Spleen (tissue), 7 donors: Measurements from ENCODE around the gene FBXO17.

Source experiments
- CTCF ChIP-seq, 11 experiments: fragments of 200-600 bp in 7 of 11; fragments of 450-650 bp in 4 of 11; sonication (generic) in 4 of 11; IDR thresholded peaks in 8 of 11; conservative IDR thresholded peaks in 3 of 11; 1 replicate in 7 of 11; 2 replicates in 4 of 11; pipeline versions ENCODE4 v1.4.0 to v1.8.0; 2016 to 2021; ENCODE audit warnings: antibody characterized with exemption in 11 of 11, inconsistent platforms in 4 of 11, mild to moderate bottlenecking in 1 of 11
- POLR2A ChIP-seq, 3 donors: fragments of 450-650 bp; IDR thresholded peaks; one replicate each; pipeline ENCODE4 v1.5.1; 2017; ENCODE audit warnings: antibody characterized with exemption in 3 of 3, mild to moderate bottlenecking in 1 of 3
- POLR2AphosphoS5 ChIP-seq, 3 donors: sonication (generic); formaldehyde crosslinking; IDR thresholded peaks; one replicate each; pipeline ENCODE4 v1.5.1; 2017; ENCODE audit warnings: antibody characterized with exemption in 3 of 3
- donor health status: DM: no; HTN: no; CAD: no; lungs with moderate emphysema.
- donor health status: DM: no; HTN: no; CAD: no.
- donor health status: DM: no; HTN: no; CAD: no.

DNA sequence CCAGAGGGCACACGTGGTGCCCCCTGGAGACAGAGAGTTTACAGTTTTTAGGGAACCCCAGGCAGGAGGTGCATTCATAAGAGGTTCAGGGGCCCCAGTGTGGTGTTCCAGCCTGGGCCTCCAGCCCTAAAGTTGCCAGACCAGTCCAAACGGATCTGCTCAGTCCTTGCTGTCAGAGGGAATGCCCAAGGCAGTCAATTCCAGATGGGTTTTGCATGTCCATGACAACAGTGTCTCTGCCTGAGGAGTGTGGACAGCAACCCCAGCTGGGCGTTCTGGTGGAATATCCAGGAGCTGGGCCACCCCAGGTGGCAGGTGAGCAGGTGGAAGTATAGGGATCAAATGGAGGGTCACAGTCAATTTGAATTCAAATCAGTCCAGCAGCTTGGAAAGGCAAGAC is 31.6 kb upstream of the FBXO17 start:
- TF ChIP-seq POLR2AphosphoS5 (IDR thresholded peaks at IDR 0.05) (no peak), CTCF (IDR thresholded peaks at IDR 0.05 in 8 of 11, conservative IDR thresholded peaks at IDR 0.05 in 3 of 11) (no peak), POLR2A (IDR thresholded peaks at IDR 0.05) (no peak)
